ENCODE measurements around the gene DPH3. TPM values are rescaled to one million over a fixed set of nuclear protein-coding genes. Genes with fewer than 3 reads are reported as not detected.
A peak's percentile ranks its signal among the peaks of the same experiment; 100 is the strongest.
"Not testable (repeated sequence)": the region's sequence is repeated elsewhere in the genome, so short reads cannot be mapped to it uniquely, and the experiment has no call there.

The DPH3 gene
- total RNA-seq, 2 experiments from 2014 or later, result 10.5 to 12.8 TPM

GRCh38 chr3:16311960-16312451 lies 47.3 kb upstream of the DPH3 start:
- Histone ChIP-seq H3K27me3 (ENCODE audit: control insufficient read depth in 1 of 2, insufficient read depth in 2 of 2, low read length in 2 of 2) (no peaks in the 10 kb centered on the region), H3K4me1 (ENCODE audit: insufficient read depth, low read length) (peaks cover 85% of the 10 kb centered on the region), H3K9me3 (ENCODE audit: control insufficient read depth in 1 of 2, insufficient read depth in 1 of 2, low read length in 2 of 2) (no peaks in the 10 kb centered on the region), H3K4me3 (ENCODE audit: low read length) (peak overlapping the region; percentile 1), H3K36me3 (ENCODE audit: insufficient read depth, low read length) (peaks cover 64% of the 10 kb centered on the region), H3K27ac (ENCODE audit: low read depth in 1 of 2, low read length in 2 of 2) (peak overlapping the region; percentile 37 to 86)
- no peak for TF ChIP-seq CTCF (IDR thresholded peaks at IDR 0.05)
- Mint-ChIP-seq H3K36me3 (ENCODE audit: low read depth) (peaks cover 93% of the 10 kb centered on the region), H3K4me3 (peak overlapping the region; percentile 81), H3K9me3 (no peaks in the 10 kb centered on the region), H3K27ac (peak overlapping the region; percentile 94), H3K4me1 (ENCODE audit: low read depth) (peaks cover 94% of the 10 kb centered on the region), H3K27me3 (no peaks in the 10 kb centered on the region)
- ATAC-seq (ENCODE audit: poor library complexity), result peak; percentile 65
- peak; percentile 30 to 86 (median 54) for DNase-seq
- intact Hi-C loops (cut with DNase I, micrococcal nuclease), result loop anchor here in 1 of 2 experiments (5.0 kb wide), 1 partner anchor 65 kb away; no protein-coding TSS in a partner anchor
- ChIA-PET POLR2A (interaction anchor here (1.0 to 13.4 kb wide), 7 partner anchors 8 to 205 kb away, joined by 3 to 268 read pairs (median 6); partner anchors contain the start of genes DPH3 and OXNAD1), CTCF (interaction anchor here (2.8 to 11.5 kb wide), 2 partner anchors 19 to 44 kb away, joined by 14 to 208 read pairs; no protein-coding TSS in a partner anchor)

GRCh38 chr3:16310486-16310885 lies 45.7 kb upstream of the DPH3 start:
- intact Hi-C loops (cut with DNase I, micrococcal nuclease), result loop anchor here in 1 of 2 experiments (5.0 kb wide), 1 partner anchor 67 kb away; no protein-coding TSS in a partner anchor
- POLR2A ChIA-PET, result interaction anchor here (0.6 to 12.1 kb wide), 3 partner anchors 6 to 48 kb away, joined by 3 to 268 read pairs (median 20); no protein-coding TSS in a partner anchor
- H3K4me1 ChIP-seq (ENCODE audit: insufficient read depth, low read length), result peaks cover 78% of the 10 kb centered on the region

GRCh38 chr3:16309558-16309957 lies 44.8 kb upstream of the DPH3 start:
- Mint-ChIP-seq H3K4me3 (peak overlapping the region; percentile 83), H3K36me3 (ENCODE audit: low read depth) (peaks cover 93% of the 10 kb centered on the region), H3K27me3 (no peaks in the 10 kb centered on the region), H3K27ac (peak overlapping the region; percentile 94), H3K4me1 (ENCODE audit: low read depth) (peaks cover 94% of the 10 kb centered on the region), H3K9me3 (no peaks in the 10 kb centered on the region)
- no peak for TF ChIP-seq CTCF (IDR thresholded peaks at IDR 0.05)
- ATAC-seq (ENCODE audit: poor library complexity) (peak; percentile 69), DNase-seq (peak in 9 of 14 experiments; percentile 32 to 88 (median 52))
- CTCF ChIA-PET, result interaction anchor here (0.5 to 1.0 kb wide), 5 partner anchors 15 to 42 kb away, joined by 3 read pairs; no protein-coding TSS in a partner anchor
- no peaks in the 10 kb centered on the region for H3K9me3 ChIP-seq (ENCODE audit: control insufficient read depth in 1 of 2, insufficient read depth in 1 of 2, low read length in 2 of 2)
- POLR2A ChIA-PET, result interaction anchor here (0.5 to 11.0 kb wide), 6 partner anchors 8 to 45 kb away, joined by 3 to 174 read pairs (median 8); partner anchors contain the start of genes DPH3 and OXNAD1
- peak overlapping the region; percentile 63 to 67 for H3K27ac ChIP-seq (ENCODE audit: low read depth in 1 of 2, low read length in 2 of 2)
- no peak overlapping the region for H3K4me3 ChIP-seq (ENCODE audit: low read length)
- no peaks in the 10 kb centered on the region for H3K27me3 ChIP-seq (ENCODE audit: control insufficient read depth in 1 of 2, insufficient read depth in 2 of 2, low read length in 2 of 2)
- H3K36me3 ChIP-seq (ENCODE audit: insufficient read depth, low read length), result peaks cover 69% of the 10 kb centered on the region
- H3K4me1 ChIP-seq (ENCODE audit: insufficient read depth, low read length), result peaks cover 78% of the 10 kb centered on the region
- intact Hi-C loops (cut with DNase I, micrococcal nuclease), result loop anchor here in 1 of 2 experiments (1.0 to 2.0 kb wide), 2 partner anchors 8 to 19 kb away; no protein-coding TSS in a partner anchor

More at GRCh38 chr3:16310486-16310885, 45.7 kb upstream of the DPH3 start:
- H3K27me3 ChIP-seq (ENCODE audit: control insufficient read depth in 1 of 2, insufficient read depth in 2 of 2, low read length in 2 of 2); H3K9me3 Mint-ChIP-seq; H3K4me3 ChIP-seq (ENCODE audit: low read length); H3K27me3 Mint-ChIP-seq; ATAC-seq (ENCODE audit: poor library complexity); H3K9me3 ChIP-seq (ENCODE audit: control insufficient read depth in 1 of 2, insufficient read depth in 1 of 2, low read length in 2 of 2): not testable (repeated sequence)
- peaks cover 62% of the 10 kb centered on the region for H3K36me3 ChIP-seq (ENCODE audit: insufficient read depth, low read length)
- peak overlapping the region; percentile 63 to 67 for H3K27ac ChIP-seq (ENCODE audit: low read depth in 1 of 2, low read length in 2 of 2)
- peaks cover 93% of the 10 kb centered on the region for H3K36me3 Mint-ChIP-seq (ENCODE audit: low read depth)
- peaks cover 94% of the 10 kb centered on the region for H3K4me1 Mint-ChIP-seq (ENCODE audit: low read depth)
- H3K4me3 Mint-ChIP-seq, result peak overlapping the region; percentile 83
- CTCF ChIA-PET, result interaction anchor here (1.2 to 11.5 kb wide), 2 partner anchors 10 to 18 kb away, joined by 5 to 208 read pairs; no protein-coding TSS in a partner anchor
- peak in 1 of 14 experiments; percentile 3 for DNase-seq
- peak overlapping the region; percentile 94 for H3K27ac Mint-ChIP-seq
